Heart left ventricle (tissue), 16 donors: ENCODE measurements around the gene TRIOBP. TPM values are rescaled to one million over a fixed set of nuclear protein-coding genes. Genes with fewer than 3 reads are reported as not detected.

ENCODE experiments used
- ATAC-seq, 4 donors: fragments of 200-7000 bp; cut with Tn5 transposase; one replicate each; pipeline ENCODE4 v1.9.1; 2020 to 2022; ENCODE audit warnings: moderate library complexity in 4 of 4, mild to moderate bottlenecking in 3 of 4, moderate number of reproducible peaks in 1 of 4
- DNase-seq, 5 donors: peaks; one replicate each; pipeline ENCODE4 v3.0.0-alpha.2; 2020
- H3K27ac ChIP-seq, 12 donors: fragments of 200-600 bp; sonication (generic) in 4 of 12; one replicate each; pipeline versions ENCODE4 v1.5.0 to v1.8.0; 2016 to 2022; ENCODE audit warnings: mild to moderate bottlenecking in 2 of 12
- H3K27me3 ChIP-seq, 9 donors: fragments of 200-600 bp; sonication (generic) in 2 of 9; one replicate each; pipeline versions ENCODE4 v1.5.1 to v1.8.0; 2016 to 2022; ENCODE audit warnings: mild to moderate bottlenecking in 3 of 9
- H3K36me3 ChIP-seq, 9 donors: fragments of 200-600 bp; sonication (generic) in 2 of 9; one replicate each; pipeline versions ENCODE4 v1.5.0 to v1.8.0; 2018 to 2022; ENCODE audit warnings: mild to moderate bottlenecking in 2 of 9
- H3K4me1 ChIP-seq, 12 donors: fragments of 200-600 bp; sonication (generic) in 4 of 12; one replicate each; pipeline versions ENCODE4 v1.5.0 to v1.8.0; 2016 to 2022; ENCODE audit warnings: mild to moderate bottlenecking in 3 of 12
- H3K4me3 ChIP-seq, 12 donors: fragments of 200-600 bp; sonication (generic) in 4 of 12; one replicate each; pipeline versions ENCODE4 v1.5.0 to v1.8.0; 2017 to 2022; ENCODE audit warnings: mild to moderate bottlenecking in 9 of 12, moderate library complexity in 4 of 12
- H3K9me3 ChIP-seq, 12 donors: fragments of 200-600 bp; sonication (generic) in 4 of 12; one replicate each; pipeline versions ENCODE4 v1.5.0 to v1.8.0; 2016 to 2022; ENCODE audit warnings: mild to moderate bottlenecking in 1 of 12
- CTCF ChIP-seq, 12 donors: fragments of 200-600 bp; sonication (generic) in 4 of 12; IDR thresholded peaks; one replicate each; pipeline versions ENCODE4 v1.5.0 to v1.8.0; 2018 to 2022; ENCODE audit warnings: antibody characterized with exemption in 12 of 12, mild to moderate bottlenecking in 5 of 12
- POLR2A ChIP-seq, 2 donors: fragments of 450-650 bp; IDR thresholded peaks; one replicate each; pipeline ENCODE4 v1.6.1; 2017; ENCODE audit warnings: antibody characterized with exemption in 2 of 2, mild to moderate bottlenecking in 2 of 2, moderate library complexity in 2 of 2
- WGBS, 4 donors: extraction: QIAGEN DNeasy Blood & Tissue Kit in 2 of 4; methylation state at CpG; one replicate each; pipeline versions ENCODE4 v1.1.5 to v1.1.7; 2013 to 2018; 5-methylcytosine and 5-hydroxymethylcytosine counted together
- intact Hi-C, 10 donors: fragments of 100-400 bp; cut with DNase I; formaldehyde crosslinking; loops; one replicate each; pipeline versions ENCODE4 v1.11.1 to v1.14.2; 2022
- polyA plus RNA-seq, 2 donors: library from polyadenylated mRNA; stranded (reverse); fragments of 200-250 nt; gene quantifications; one replicate each; pipeline ENCODE4 v1.2.3, GENCODE V29; 2013
- total RNA-seq, 9 donors: library from RNA; depleted of rRNA in 2 of 9; stranded (reverse); fragments of >200 nt in 2 of 9; fragmentation: NEBNext Ultra II Directional in 3 of 9; extraction: Animal tissue kit (Norgen Biotek cat#: 25700) in 3 of 9; gene quantifications; one replicate each; pipeline versions ENCODE4 v1.1.0 to v1.2.4, GENCODE V29; 2016 to 2023
- donor health status: ischemic (EF 13 %, LVEDD 7.1; RV severe dilation, severe dysfunction).
- donor health status: healthy with polysubstance abuse.
- donor health status: DM: no; HTN: yes; CAD: no.
- donor health status: DM: no; HTN: no; CAD: no.
- donor health status: ischemic (EF 25% LVEDD 6.9; RV normal size, moderate dysfunction).
- donor health status: ischemic (EF 25% LVEDD 5.7; RV mildly dilated, moderate dysfunction).
- donor health status: healthy.
- donor health status: DM: yes; HTN: yes; CAD: no.
- donor health status: ischemic (EF 35%, LVEDD 5.7; RV mildly dilated, moderate dysfunction).
- donor health status: nonischemic (EF 11% LVEDD 7.7; RV severe dilation, severe dysfunction).
- donor health status: DM: yes; HTN: yes; CAD: no.
- donor health status: PGD.
- donor health status: ischemic (EF 29% LVEDD 5.4; RV normal size, mild dysfunction).
- donor health status: nonischemic (EF 23%, LVEDD 6.1; RV moderate dilation, normal function).

The TRIOBP gene
- total and polyA plus RNA-seq, 11 donors: 54.9 to 147 (median 94.7) TPM

GRCh38 chr22:37708580-37709444 is 12.0 kb downstream of the TRIOBP start:
- H3K4me3 ChIP-seq: no peak overlapping the region
- TF ChIP-seq CTCF (IDR thresholded peaks at IDR 0.05) (no peak), POLR2A (IDR thresholded peaks at IDR 0.05) (no peak)
- ATAC-seq: peak in 3 of 4 donors; percentile 34 to 84 (median 51)
- peak in 3 of 5 donors; percentile 44 to 54 (median 51) for DNase-seq
- peaks cover 0 to 18% (median 1%) of the 10 kb centered on the region in 12 donors for H3K4me1 ChIP-seq
- H3K27ac ChIP-seq: peak overlapping the region in 5 of 12 donors; percentile 22 to 56 (median 43)
- H3K27me3 ChIP-seq: no peaks in the 10 kb centered on the region
- intact Hi-C loops: no loop called here
- no peaks in the 10 kb centered on the region for H3K36me3 ChIP-seq
- H3K9me3 ChIP-seq: no peaks in the 10 kb centered on the region
- 69 to 79% (median 74%) methylated on average over 19 to 25 of the region's 25 CpGs for WGBS, 4 donors

GRCh38 chr22:37709445-37709765 is 12.6 kb downstream of the TRIOBP start:
- H3K27ac ChIP-seq: no peak overlapping the region
- intact Hi-C loops: no loop called here
- no peak overlapping the region for H3K4me3 ChIP-seq
- H3K36me3 ChIP-seq: no peaks in the 10 kb centered on the region
- H3K9me3 ChIP-seq: no peaks in the 10 kb centered on the region
- H3K4me1 ChIP-seq: peaks cover 0 to 18% (median 1%) of the 10 kb centered on the region in 12 donors
- 92 to 97% (median 96%) methylated on average over 6 to 15 of the region's 15 CpGs; no CpG with 5 or more reads in 1 of the 4 donors for WGBS, 4 donors
- ATAC-seq: no peak
- no peaks in the 10 kb centered on the region for H3K27me3 ChIP-seq
- TF ChIP-seq CTCF (IDR thresholded peaks at IDR 0.05) (no peak), POLR2A (IDR thresholded peaks at IDR 0.05) (no peak)
- no peak for DNase-seq

GRCh38 chr22:37710675-37711074 is 13.8 kb downstream of the TRIOBP start:
- Histone ChIP-seq H3K4me3 (no peak overlapping the region), H3K27ac (no peak overlapping the region), H3K9me3 (no peaks in the 10 kb centered on the region), H3K36me3 (no peaks in the 10 kb centered on the region), H3K27me3 (no peaks in the 10 kb centered on the region), H3K4me1 (peaks cover 0 to 11% (median 1%) of the 10 kb centered on the region in 12 donors)
- no peak for TF ChIP-seq POLR2A (IDR thresholded peaks at IDR 0.05)
- TF ChIP-seq CTCF (IDR thresholded peaks at IDR 0.05): no peak
- ATAC-seq (no peak), DNase-seq (no peak)
- intact Hi-C loops: no loop called here
- 92 to 100% (median 95%) methylated on average over 2 to 3 of the region's 3 CpGs for WGBS, 4 donors

GRCh38 chr22:37711490-37711889 is 14.6 kb downstream of the TRIOBP start:
- Histone ChIP-seq H3K4me1 (peaks cover 0 to 11% (median 1%) of the 10 kb centered on the region in 12 donors), H3K36me3 (no peaks in the 10 kb centered on the region), H3K27ac (no peak overlapping the region), H3K9me3 (no peaks in the 10 kb centered on the region), H3K27me3 (no peaks in the 10 kb centered on the region), H3K4me3 (no peak overlapping the region)
- TF ChIP-seq CTCF (IDR thresholded peaks at IDR 0.05): no peak
- TF ChIP-seq POLR2A (IDR thresholded peaks at IDR 0.05): no peak
- intact Hi-C loops: no loop called here
- ATAC-seq: no peak
- WGBS, 4 donors: 85 to 92% (median 91%) methylated on average over 10 of the region's 10 CpGs
- no peak for DNase-seq
